GM12864 (cell line): ENCODE data around the gene NBAS.
"Not testable (repeated sequence)": the region's sequence is repeated elsewhere in the genome, so short reads cannot be mapped to it uniquely, and the experiment has no call there.

Experiments
- DNase-seq: peaks from one replicate; pipeline ENCODE4 v3.0.0-alpha.2; 2011; ENCODE audit warnings: low read depth
- H3K4me3 ChIP-seq: 2 replicates; pipeline ENCODE4 v1.5.1; 2011; ENCODE audit warnings: mild to moderate bottlenecking, low read depth, low read length, control low read depth
- CTCF ChIP-seq: IDR thresholded peaks from 2 replicates; pipeline ENCODE4 v1.5.1; 2011; ENCODE audit warnings: low read depth, mild to moderate bottlenecking, moderate library complexity, low read length, control low read depth, inconsistent platforms; ENCODE audit errors: missing control alignments

NBAS gene

GRCh38 chr2:15449556-15450236, 111.4 kb downstream of the NBAS start:
- no peak for TF ChIP-seq CTCF
- no peak for DNase-seq
- no peak overlapping the region for H3K4me3 ChIP-seq

- no peak overlapping the region for H3K4me3 ChIP-seq
- DNase-seq: no peak
- TF ChIP-seq CTCF: no peak
Measured at GRCh38 chr2:15448250-15448839, 112.8 kb downstream of the NBAS start.

- DNase-seq: no peak
- no peak overlapping the region for H3K4me3 ChIP-seq
- no peak for TF ChIP-seq CTCF
Measured at GRCh38 chr2:15447381-15447780, 113.8 kb downstream of the NBAS start.

- H3K4me3 ChIP-seq: no peak overlapping the region
- no peak for DNase-seq
- TF ChIP-seq CTCF: no peak
Measured at GRCh38 chr2:15446961-15447360, 114.2 kb downstream of the NBAS start.

GRCh38 chr2:15445891-15446562, 115.1 kb downstream of the NBAS start:
- TF ChIP-seq CTCF: no peak
- no peak overlapping the region for H3K4me3 ChIP-seq
- no peak for DNase-seq

- not testable (repeated sequence) for H3K4me3 ChIP-seq, DNase-seq
Measured at GRCh38 chr2:15439768-15440524, 121.2 kb downstream of the NBAS start.

- not testable (repeated sequence) for H3K4me3 ChIP-seq, DNase-seq
Measured at GRCh38 chr2:15439366-15439765, 121.8 kb downstream of the NBAS start.
